MM.1S (cell line): Measurements from ENCODE around the gene AUTS2.

Source experiments
- DNase-seq: peaks from one replicate; pipeline ENCODE4 v3.0.0-alpha.2; 2015
- H2AFZ ChIP-seq: fragments of 300-600 bp; sonication (generic); 2 replicates; pipeline ENCODE4 v1.6.0; 2016; ENCODE audit warnings: antibody characterized with exemption, low read length
- H3F3A ChIP-seq: fragments of 300-600 bp; sonication (generic); 2 replicates; pipeline ENCODE4 v1.6.1; 2016; ENCODE audit warnings: mild to moderate bottlenecking, antibody characterized with exemption, low read length, moderate library complexity, mixed read lengths; ENCODE audit not compliant: insufficient read depth
- H3K27ac ChIP-seq: fragments of 300-600 bp; sonication (generic); 2 replicates; pipeline ENCODE4 v1.5.1; 2016; ENCODE audit warnings: mild to moderate bottlenecking, low read length
- H3K27me3 ChIP-seq: fragments of 300-600 bp; sonication (generic); replicated peaks from 2 replicates; pipeline ENCODE4 v1.6.0; 2016; ENCODE audit warnings: low read length; ENCODE audit not compliant: insufficient read depth
- H3K36me3 ChIP-seq: fragments of 300-600 bp; sonication (generic); replicated peaks from 2 replicates; pipeline ENCODE4 v1.6.1; 2016; ENCODE audit warnings: mild to moderate bottlenecking, low read length, mixed read lengths; ENCODE audit not compliant: insufficient read depth
- H3K4me1 ChIP-seq: fragments of 300-600 bp; sonication (generic); 2 replicates; pipeline ENCODE4 v1.6.1; 2016; ENCODE audit warnings: low read length, mixed read lengths
- H3K4me2 ChIP-seq: fragments of 300-600 bp; sonication (generic); 2 replicates; pipeline ENCODE4 v1.6.0; 2016; ENCODE audit warnings: low read depth, low read length
- H3K4me3 ChIP-seq: fragments of 300-600 bp; sonication (generic); 2 replicates; pipeline ENCODE4 v1.5.1; 2016; ENCODE audit warnings: low read length, mixed read lengths
- H3K79me2 ChIP-seq: fragments of 300-600 bp; sonication (generic); 2 replicates; pipeline ENCODE4 v1.6.1; 2016; ENCODE audit warnings: mixed run types, low read length, mixed read lengths
- H3K9ac ChIP-seq: fragments of 300-600 bp; sonication (generic); 2 replicates; pipeline ENCODE4 v1.6.1; 2016; ENCODE audit warnings: low read length, mixed read lengths
- H3K9me2 ChIP-seq: fragments of 300-600 bp; sonication (generic); replicated peaks from 2 replicates; pipeline ENCODE4 v1.6.1; 2016; ENCODE audit warnings: mild to moderate bottlenecking, low read length, mixed read lengths; ENCODE audit not compliant: insufficient read depth
- H3K9me3 ChIP-seq: fragments of 300-600 bp; sonication (generic); replicated peaks from 2 replicates; pipeline ENCODE4 v1.6.1; 2016; ENCODE audit warnings: mild to moderate bottlenecking, low read length, mixed read lengths; ENCODE audit not compliant: insufficient read depth
- H4K20me1 ChIP-seq: fragments of 300-600 bp; sonication (generic); 2 replicates; pipeline ENCODE4 v1.6.1; 2016; ENCODE audit warnings: mild to moderate bottlenecking, low read length, moderate library complexity, mixed read lengths; ENCODE audit not compliant: insufficient read depth
- CTCF ChIP-seq: fragments of 300-600 bp; sonication (generic); IDR thresholded peaks from 2 replicates; pipeline ENCODE4 v1.5.1; 2016; ENCODE audit warnings: antibody characterized with exemption, low read length, mixed read lengths
- EZH2 ChIP-seq: fragments of 300-600 bp; sonication (generic); optimal IDR thresholded peaks from 2 replicates; pipeline ENCODE3; 2017; ENCODE audit warnings: low read depth, mild to moderate bottlenecking, antibody characterized with exemption, low read length, mixed read lengths
- EZH2phosphoT487 ChIP-seq: fragments of 300-600 bp; sonication (generic); IDR thresholded peaks from 2 replicates; pipeline ENCODE4 v1.6.1; 2018; ENCODE audit warnings: antibody characterized with exemption, low read length

AUTS2 gene

DNA sequence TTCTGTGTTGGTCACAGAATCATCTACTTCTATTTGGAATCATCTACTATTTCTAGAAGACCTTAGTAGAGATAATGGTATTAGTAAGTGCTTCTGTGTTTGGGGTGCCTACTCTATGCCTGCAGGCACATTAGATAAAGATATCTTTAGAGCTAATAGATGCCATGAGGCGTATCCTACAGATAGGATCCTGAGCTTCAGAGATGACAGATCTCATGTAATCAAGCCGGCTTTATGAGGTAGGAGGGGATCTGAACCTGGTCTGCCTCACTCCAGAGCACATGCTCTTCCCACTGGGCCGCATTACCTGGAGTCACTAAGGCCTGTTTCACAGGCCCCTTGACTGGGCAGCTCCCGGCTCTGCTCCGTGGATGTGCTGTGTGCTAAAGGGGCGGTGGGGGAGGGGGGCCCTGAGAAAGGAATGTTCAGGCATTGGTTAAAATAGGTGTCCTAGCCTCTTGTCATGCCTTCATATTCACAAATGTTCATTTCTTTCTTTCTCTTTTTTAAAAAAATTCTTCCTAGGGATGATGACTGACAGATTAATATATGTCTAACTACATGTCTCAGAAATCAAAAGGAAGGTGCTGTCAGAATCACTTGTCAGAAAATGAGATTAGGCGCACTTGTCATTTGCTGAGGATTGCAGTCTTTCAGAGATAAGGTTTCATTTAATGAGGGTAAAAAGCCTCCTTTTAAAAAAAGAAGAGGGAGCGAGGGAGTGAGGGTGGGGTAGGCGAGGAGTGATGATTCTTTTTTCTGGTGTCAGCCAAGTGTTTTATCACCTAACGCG lies 1075.7 kb downstream of the AUTS2 start:
- no peak for DNase-seq

GRCh38 chr7:70674571-70675010 lies 1076.3 kb downstream of the AUTS2 start:
- Histone ChIP-seq H2AFZ (no peak overlapping the region), H3K4me3 (no peak overlapping the region), H3K27me3 (no peaks in the 10 kb centered on the region), H3K9ac (no peak overlapping the region), H3K9me3 (no peaks in the 10 kb centered on the region), H3K36me3 (no peaks in the 10 kb centered on the region), H3K9me2 (no peaks in the 10 kb centered on the region), H3F3A (no peaks in the 10 kb centered on the region), H3K79me2 (no peaks in the 10 kb centered on the region), H4K20me1 (no peaks in the 10 kb centered on the region), H3K4me1 (no peaks in the 10 kb centered on the region; the same call in 1 of the 2 replicates), H3K27ac (no peak overlapping the region), H3K4me2 (no peak overlapping the region)
- TF ChIP-seq EZH2phosphoT487 (no peak), CTCF (no peak), EZH2 (no peak)
- DNase-seq, result no peak

More for the DNA sequence above, 1075.7 kb downstream of the AUTS2 start:
- Histone ChIP-seq H3K9ac (no peak overlapping the region), H3K27ac (no peak overlapping the region), H3K4me1 (no peaks in the 10 kb centered on the region; the same call in 1 of the 2 replicates), H2AFZ (no peak overlapping the region), H3K4me2 (no peak overlapping the region), H3K79me2 (no peaks in the 10 kb centered on the region), H3K9me3 (no peaks in the 10 kb centered on the region), H3K36me3 (no peaks in the 10 kb centered on the region), H3F3A (no peaks in the 10 kb centered on the region), H3K4me3 (no peak overlapping the region), H3K27me3 (no peaks in the 10 kb centered on the region), H4K20me1 (no peaks in the 10 kb centered on the region), H3K9me2 (no peaks in the 10 kb centered on the region)
- TF ChIP-seq EZH2phosphoT487 (no peak), CTCF (no peak), EZH2 (no peak)

DNA sequence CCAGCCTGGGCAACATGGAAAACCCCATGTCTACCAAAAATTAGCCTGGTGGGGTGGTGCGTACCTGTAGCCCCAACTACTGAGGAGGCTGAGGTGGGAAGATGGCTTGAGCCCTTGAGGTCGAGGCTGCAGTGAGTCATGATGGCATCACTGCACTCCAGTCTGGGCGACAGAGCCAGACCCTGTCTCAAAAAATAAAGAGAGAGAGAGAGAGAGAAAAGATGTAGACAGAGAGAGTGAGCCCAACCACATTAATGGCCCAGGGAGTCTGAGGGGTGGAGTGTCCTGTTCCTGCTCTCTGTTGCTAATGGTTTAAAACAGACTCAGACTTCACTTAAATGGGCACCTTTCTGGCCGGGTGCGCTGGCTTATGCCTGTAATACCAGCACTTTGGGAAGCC lies 1078.0 kb downstream of the AUTS2 start:
- Histone ChIP-seq H4K20me1 (no peaks in the 10 kb centered on the region), H3K36me3 (no peaks in the 10 kb centered on the region), H3K27me3 (no peaks in the 10 kb centered on the region), H3K27ac (no peak overlapping the region), H3K9me2 (no peaks in the 10 kb centered on the region), H3F3A (no peaks in the 10 kb centered on the region), H3K9ac (no peak overlapping the region), H2AFZ (no peak overlapping the region), H3K4me1 (peaks cover 4% of the 10 kb centered on the region; the same call in 1 of the 2 replicates), H3K9me3 (no peaks in the 10 kb centered on the region), H3K4me2 (no peak overlapping the region), H3K4me3 (no peak overlapping the region), H3K79me2 (no peaks in the 10 kb centered on the region)
- TF ChIP-seq EZH2 (no peak), CTCF (no peak), EZH2phosphoT487 (no peak)
- no peak for DNase-seq
